ENCODE data around the gene MACROD2. TPM values are rescaled to one million over a fixed set of nuclear protein-coding genes. Genes with fewer than 3 reads are reported as not detected.

MACROD2 gene
- polyA plus RNA-seq, 1 donor (not counting 4 experiments of a cell fraction or from before 2014, with no cell fraction given) = 0.71 TPM

DNA sequence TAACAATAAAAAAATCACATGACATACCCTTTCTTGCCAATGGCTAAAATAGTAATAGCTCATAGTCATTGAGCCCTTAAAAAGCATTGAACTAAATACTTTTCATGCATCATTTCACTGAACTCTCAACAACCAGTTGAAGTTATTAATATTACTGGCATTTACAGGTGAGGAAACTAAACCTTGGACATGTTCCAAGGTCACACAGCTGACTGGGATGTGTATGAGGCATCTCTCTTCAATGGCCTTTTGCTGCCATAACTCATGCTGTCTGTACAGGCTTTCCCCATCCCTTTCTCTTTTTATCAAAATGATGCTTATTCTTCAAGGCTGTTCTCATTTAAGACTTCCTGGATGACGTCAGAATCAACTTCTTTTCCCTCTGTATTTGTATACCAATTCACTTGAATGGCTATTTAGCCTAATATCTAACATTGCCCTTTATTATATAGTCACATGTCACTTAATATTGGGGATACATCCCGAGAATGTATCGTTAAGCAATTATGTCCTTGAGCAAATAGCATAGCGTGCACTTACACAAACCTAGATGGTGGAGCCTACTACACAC, 2101.5 kb downstream of the MACROD2 start:
- DNase-seq (ENCODE audit: low read depth, low spot score) (no peak), FAIRE-seq (no peak)
- no peak overlapping the region for H2AFZ ChIP-seq (ENCODE audit: control insufficient read depth, low read length)

DNA sequence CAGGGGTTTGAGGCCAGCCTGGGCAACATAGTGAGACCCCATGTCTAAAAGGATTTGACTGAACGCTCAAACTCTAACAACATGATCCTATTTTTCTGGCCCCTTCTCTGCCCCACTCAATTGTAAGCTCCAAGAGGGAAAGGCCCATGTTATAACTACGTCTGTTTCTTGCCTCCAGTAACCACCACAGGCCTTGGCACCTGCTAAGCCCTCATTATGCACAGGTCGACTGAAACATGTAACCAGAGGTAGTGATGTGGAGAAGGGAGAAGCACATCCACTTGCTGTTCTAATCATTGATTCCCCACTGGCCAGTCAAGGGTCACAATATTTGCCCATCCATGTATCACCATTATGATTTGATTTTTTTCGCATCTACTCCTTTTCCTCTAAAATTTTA, 2102.5 kb downstream of the MACROD2 start:
- Histone ChIP-seq H3K9me1 (ENCODE audit: control insufficient read depth, extremely low read depth, insufficient read depth, low read length) (no peaks in the 10 kb centered on the region), H3K4me2 (ENCODE audit: control insufficient read depth, extremely low read depth, insufficient read depth, low read depth, low read length) (no peak overlapping the region), H3K4me3 (ENCODE audit: control insufficient read depth in 2 of 3, extremely low read depth in 1 of 3, insufficient read depth in 2 of 3, low read depth in 1 of 3, low read length in 3 of 3) (no peak overlapping the region), H3K4me1 (ENCODE audit: control insufficient read depth, extremely low read depth, insufficient read depth, low read length) (no peaks in the 10 kb centered on the region), H4K20me1 (ENCODE audit: control insufficient read depth, extremely low read depth, insufficient read depth, low read length) (no peaks in the 10 kb centered on the region), H3K9me3 (ENCODE audit: control insufficient read depth, low read depth, low read length) (no peaks in the 10 kb centered on the region), H3K79me2 (ENCODE audit: control insufficient read depth, insufficient read depth, low read length) (no peaks in the 10 kb centered on the region), H2AFZ (ENCODE audit: control insufficient read depth, low read length) (no peak overlapping the region), H3K27ac (ENCODE audit: control insufficient read depth, insufficient read depth, low read length) (no peak overlapping the region), H3K36me3 (ENCODE audit: control insufficient read depth in 2 of 2, extremely low read depth in 1 of 2, insufficient read depth in 2 of 2, low read length in 2 of 2) (no peaks in the 10 kb centered on the region), H3K27me3 (ENCODE audit: control insufficient read depth, extremely low read depth, insufficient read depth, low read length) (no peaks in the 10 kb centered on the region), H3K9ac (ENCODE audit: control insufficient read depth, extremely low read depth, insufficient read depth, low read length) (no peak overlapping the region)
- no peak for TF ChIP-seq EZH2 (IDR thresholded peaks at IDR 0.05; ENCODE audit: low read length)
- TF ChIP-seq, protein P1, sequence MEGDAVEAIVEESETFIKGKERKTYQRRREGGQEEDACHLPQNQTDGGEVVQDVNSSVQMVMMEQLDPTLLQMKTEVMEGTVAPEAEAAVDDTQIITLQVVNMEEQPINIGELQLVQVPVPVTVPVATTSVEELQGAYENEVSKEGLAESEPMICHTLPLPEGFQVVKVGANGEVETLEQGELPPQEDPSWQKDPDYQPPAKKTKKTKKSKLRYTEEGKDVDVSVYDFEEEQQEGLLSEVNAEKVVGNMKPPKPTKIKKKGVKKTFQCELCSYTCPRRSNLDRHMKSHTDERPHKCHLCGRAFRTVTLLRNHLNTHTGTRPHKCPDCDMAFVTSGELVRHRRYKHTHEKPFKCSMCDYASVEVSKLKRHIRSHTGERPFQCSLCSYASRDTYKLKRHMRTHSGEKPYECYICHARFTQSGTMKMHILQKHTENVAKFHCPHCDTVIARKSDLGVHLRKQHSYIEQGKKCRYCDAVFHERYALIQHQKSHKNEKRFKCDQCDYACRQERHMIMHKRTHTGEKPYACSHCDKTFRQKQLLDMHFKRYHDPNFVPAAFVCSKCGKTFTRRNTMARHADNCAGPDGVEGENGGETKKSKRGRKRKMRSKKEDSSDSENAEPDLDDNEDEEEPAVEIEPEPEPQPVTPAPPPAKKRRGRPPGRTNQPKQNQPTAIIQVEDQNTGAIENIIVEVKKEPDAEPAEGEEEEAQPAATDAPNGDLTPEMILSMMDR (optimal IDR thresholded peaks at IDR 0.05 in 1 of 3, IDR thresholded peaks at IDR 0.05 in 1 of 3, conservative IDR thresholded peaks at IDR 0.05 in 1 of 3; ENCODE audit: extremely low read depth in 1 of 3, insufficient read depth in 2 of 3, low read length in 3 of 3) = no peak
- no peak for DNase-seq (ENCODE audit: low read depth, low spot score)
- dilution Hi-C loops (cut with MboI; ENCODE audit: extremely low pct_ligation_motif_present, low sequenced_read_pairs) = no loop called here
- FAIRE-seq = no peak

More for the DNA sequence above, 2101.5 kb downstream of the MACROD2 start:
- dilution Hi-C loops (cut with MboI; ENCODE audit: extremely low pct_ligation_motif_present, low sequenced_read_pairs) = no loop called here
- Histone ChIP-seq H4K20me1 (ENCODE audit: control insufficient read depth, extremely low read depth, insufficient read depth, low read length) (no peaks in the 10 kb centered on the region), H3K4me2 (ENCODE audit: control insufficient read depth, extremely low read depth, insufficient read depth, low read depth, low read length) (no peak overlapping the region), H3K9me3 (ENCODE audit: control insufficient read depth, low read depth, low read length) (no peaks in the 10 kb centered on the region), H3K79me2 (ENCODE audit: control insufficient read depth, insufficient read depth, low read length) (no peaks in the 10 kb centered on the region), H3K36me3 (ENCODE audit: control insufficient read depth in 2 of 2, extremely low read depth in 1 of 2, insufficient read depth in 2 of 2, low read length in 2 of 2) (no peaks in the 10 kb centered on the region), H3K27me3 (ENCODE audit: control insufficient read depth, extremely low read depth, insufficient read depth, low read length) (no peaks in the 10 kb centered on the region), H3K9me1 (ENCODE audit: control insufficient read depth, extremely low read depth, insufficient read depth, low read length) (no peaks in the 10 kb centered on the region), H3K27ac (ENCODE audit: control insufficient read depth, insufficient read depth, low read length) (no peak overlapping the region), H3K4me1 (ENCODE audit: control insufficient read depth, extremely low read depth, insufficient read depth, low read length) (no peaks in the 10 kb centered on the region), H3K9ac (ENCODE audit: control insufficient read depth, extremely low read depth, insufficient read depth, low read length) (no peak overlapping the region), H3K4me3 (ENCODE audit: control insufficient read depth in 2 of 3, extremely low read depth in 1 of 3, insufficient read depth in 2 of 3, low read depth in 1 of 3, low read length in 3 of 3) (no peak overlapping the region)
- no peak for TF ChIP-seq EZH2 (IDR thresholded peaks at IDR 0.05; ENCODE audit: low read length)
- TF ChIP-seq, protein P1 (optimal IDR thresholded peaks at IDR 0.05 in 1 of 3, IDR thresholded peaks at IDR 0.05 in 1 of 3, conservative IDR thresholded peaks at IDR 0.05 in 1 of 3; ENCODE audit: extremely low read depth in 1 of 3, insufficient read depth in 2 of 3, low read length in 3 of 3) = no peak
